PC-9 (cell line): ENCODE results near the gene LRRC58.

Experiments
- CTCF ChIP-seq: fragments of 200-600 bp; sonication (generic); conservative IDR thresholded peaks from 2 replicates; pipeline ENCODE4 v1.6.1; 2017; ENCODE audit warnings: mixed run types, antibody characterized with exemption, mild to moderate bottlenecking, moderate library complexity
- EZH2 ChIP-seq: fragments of 200-600 bp; sonication (generic); IDR thresholded peaks from 2 replicates; pipeline ENCODE4 v1.8.0; 2017; ENCODE audit warnings: antibody characterized with exemption, low read depth

GRCh38 chr3:120349855-120350125 lies 636 bp upstream of the LRRC58 start:
- TF ChIP-seq EZH2 (no peak), CTCF (no peak)
